Kidney tubule cell (primary cell): ENCODE data around the gene NIT2.
"Not testable (repeated sequence)": the region's sequence is repeated elsewhere in the genome, so short reads cannot be mapped to it uniquely, and the experiment has no call there.

ENCODE experiments used
- DNase-seq: peaks from one replicate; pipeline ENCODE4 v3.0.0-alpha.2; 2018; ENCODE audit warnings: low spot score

Gene NIT2, protein sequence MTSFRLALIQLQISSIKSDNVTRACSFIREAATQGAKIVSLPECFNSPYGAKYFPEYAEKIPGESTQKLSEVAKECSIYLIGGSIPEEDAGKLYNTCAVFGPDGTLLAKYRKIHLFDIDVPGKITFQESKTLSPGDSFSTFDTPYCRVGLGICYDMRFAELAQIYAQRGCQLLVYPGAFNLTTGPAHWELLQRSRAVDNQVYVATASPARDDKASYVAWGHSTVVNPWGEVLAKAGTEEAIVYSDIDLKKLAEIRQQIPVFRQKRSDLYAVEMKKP

DNA sequence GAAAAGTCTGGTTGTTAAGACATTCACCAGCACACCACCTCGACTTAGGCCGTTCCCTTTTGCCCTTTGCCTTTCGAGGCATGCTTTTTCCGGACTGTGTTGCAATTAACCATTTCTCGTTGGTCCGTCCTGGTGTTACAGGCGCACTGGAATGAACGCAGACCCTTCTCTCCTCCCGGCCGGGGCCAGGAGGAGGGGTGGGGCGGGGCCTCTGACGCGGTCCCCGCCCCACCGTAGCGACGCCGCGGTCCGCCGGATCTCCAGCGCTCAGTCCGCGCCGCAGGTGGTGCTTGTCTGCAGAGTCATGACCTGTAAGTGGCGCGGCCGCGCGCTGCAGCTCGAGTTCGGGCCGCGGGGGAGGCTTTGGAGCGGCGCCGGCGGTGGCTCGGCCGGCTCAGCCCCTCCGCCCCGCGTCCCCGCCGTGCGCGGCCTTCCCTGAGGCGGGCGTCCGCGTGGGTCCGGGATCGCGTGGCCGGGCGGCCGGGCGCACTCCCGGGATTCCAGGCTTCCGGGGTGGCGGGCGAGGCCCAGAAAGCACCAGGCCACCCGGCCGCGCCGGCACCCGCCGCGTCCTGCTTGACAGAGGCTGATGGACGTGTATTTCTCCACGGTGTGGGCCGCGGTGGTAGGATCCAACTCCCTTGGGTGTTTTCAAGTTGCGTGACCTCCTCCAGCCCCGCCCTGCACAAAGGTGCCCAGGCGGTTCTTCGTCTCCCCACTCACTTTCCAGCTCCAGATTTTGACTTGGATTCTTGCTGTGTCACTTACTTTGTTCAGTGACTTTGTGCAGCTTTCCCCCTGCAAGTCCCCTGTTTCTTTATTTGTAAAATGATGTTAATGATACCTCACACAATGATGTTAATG is at the start of gene NIT2:
TSS of gene NIT2 (plus strand) at position 270 of the 864 bp plus-strand sequence. CDS start at position 305, 35 bp downstream.
- peak; percentile 90 for DNase-seq

DNA sequence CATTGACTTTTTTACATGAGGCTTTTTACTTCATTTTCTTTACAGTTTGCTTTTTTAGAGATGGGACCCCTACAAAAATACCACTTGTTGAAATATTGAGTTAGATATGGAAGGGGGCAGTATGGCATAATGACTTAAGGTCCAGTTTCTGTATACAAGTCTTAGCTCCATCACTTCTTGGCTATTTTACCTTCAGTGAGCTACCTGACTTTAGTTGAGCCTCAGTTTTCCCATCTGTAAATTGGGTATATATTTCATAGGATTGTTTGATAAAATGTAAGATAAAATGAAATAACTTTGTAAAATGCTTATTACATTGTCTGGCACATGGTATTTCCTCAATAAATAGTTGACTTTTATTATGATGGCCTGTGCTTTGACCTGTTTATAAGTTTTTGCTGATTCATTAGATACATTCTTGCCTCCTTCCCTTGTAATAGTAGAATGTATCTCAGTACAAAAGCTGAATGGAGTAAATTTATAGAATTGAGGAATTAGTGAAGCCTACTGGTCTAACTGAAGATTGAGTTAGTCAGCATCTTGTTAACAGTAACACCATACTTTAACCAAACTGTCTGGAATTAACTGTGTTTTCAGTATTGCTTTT is 46.2 kb upstream of the NIT2 start:
- no peak for DNase-seq

DNA sequence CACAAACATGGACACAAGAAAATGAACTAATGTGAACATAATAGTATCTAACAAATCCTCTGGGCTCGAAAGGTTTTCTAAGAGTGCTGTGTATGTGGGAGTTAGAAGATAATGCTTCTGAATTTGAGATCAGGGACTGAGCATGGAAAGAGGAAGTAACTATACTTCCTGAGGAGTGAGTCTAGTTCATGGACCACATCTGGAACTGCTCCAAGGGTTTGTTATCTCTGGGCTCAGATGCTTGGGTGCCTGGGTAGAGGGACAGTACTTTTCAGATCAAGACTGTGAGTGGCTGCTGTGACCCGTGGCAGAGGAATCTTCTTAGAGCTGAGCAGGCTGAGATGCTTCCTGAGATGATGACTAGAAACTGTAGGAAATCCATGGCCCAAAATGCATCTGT is 45.2 kb upstream of the NIT2 start:
- peak; percentile 37 for DNase-seq

DNA sequence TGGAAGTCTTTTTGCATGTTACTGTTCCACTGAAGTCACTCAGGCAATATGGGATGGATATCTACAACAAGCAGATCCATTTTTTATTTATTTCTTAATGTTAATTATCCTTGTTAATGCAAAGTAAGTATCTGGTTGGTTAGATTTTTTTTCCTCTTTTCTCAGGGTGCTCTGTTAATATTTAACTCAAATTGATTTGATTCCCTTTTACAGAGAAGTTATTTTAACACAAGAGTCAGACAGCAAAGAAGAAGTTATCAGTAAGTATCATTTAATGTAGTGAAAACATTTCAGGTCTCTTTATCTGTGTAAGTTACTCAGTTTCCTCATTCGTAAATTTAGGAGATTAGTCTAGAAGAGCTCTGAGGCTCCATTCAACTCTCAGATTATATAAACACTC is 39.5 kb upstream of the NIT2 start:
- no peak for DNase-seq

DNA sequence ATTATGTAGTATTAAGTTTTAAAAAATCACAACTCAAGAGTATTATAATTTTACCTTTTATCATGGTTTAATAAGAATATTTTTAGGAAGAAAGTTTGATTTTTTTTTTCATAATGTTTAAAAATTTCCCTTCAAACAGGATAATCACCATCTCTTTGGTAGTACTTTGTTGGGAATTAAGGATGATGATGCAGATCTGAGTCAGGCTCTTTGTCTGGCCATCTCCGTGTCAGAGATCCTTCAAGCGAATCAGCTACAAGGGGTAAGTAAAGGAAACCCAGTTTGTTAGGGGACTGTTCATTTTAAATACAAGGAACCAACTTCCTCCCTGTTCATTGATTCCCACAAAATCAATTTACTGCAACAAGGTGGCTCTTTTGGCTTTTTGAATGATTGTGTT is 36.8 kb upstream of the NIT2 start:
- DNase-seq: peak; percentile 79

DNA sequence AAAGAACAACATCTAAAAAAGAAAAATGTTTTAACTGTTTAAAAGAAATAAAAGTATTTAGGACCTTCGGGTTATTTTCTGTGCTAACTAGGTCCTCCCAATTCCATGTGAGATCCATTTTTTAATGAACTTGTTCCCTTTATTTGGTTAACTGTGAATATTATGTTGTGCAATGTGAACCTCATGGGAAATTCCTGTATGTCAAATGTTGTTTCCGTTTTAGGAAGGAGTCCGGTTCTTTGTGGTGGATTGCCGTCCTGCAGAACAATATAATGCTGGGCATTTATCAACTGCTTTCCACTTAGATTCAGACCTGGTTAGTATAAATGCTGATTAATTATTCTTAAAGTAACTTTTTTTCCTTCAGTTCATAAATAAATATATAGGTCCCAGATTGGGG is 35.5 kb upstream of the NIT2 start:
- no peak for DNase-seq

DNA sequence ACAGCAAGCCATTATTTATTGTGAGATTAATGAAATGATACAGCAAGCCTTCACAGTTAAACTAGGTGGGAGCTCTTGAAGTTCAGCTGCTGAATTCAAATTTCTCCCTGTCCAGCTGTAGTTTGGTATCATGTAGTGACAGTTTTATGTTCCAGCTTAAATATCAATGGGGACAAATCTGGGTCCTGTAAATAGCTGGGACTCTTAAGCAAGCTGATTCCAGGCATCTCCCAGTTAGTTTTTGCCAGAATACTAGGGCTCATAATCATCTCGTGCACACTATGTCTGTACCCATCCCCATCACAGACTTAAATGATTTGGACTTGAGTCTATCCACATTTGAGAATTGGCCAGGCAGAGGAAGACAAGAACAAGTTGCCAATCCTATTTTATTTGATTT is 27.9 kb upstream of the NIT2 start:
- DNase-seq: no peak

DNA sequence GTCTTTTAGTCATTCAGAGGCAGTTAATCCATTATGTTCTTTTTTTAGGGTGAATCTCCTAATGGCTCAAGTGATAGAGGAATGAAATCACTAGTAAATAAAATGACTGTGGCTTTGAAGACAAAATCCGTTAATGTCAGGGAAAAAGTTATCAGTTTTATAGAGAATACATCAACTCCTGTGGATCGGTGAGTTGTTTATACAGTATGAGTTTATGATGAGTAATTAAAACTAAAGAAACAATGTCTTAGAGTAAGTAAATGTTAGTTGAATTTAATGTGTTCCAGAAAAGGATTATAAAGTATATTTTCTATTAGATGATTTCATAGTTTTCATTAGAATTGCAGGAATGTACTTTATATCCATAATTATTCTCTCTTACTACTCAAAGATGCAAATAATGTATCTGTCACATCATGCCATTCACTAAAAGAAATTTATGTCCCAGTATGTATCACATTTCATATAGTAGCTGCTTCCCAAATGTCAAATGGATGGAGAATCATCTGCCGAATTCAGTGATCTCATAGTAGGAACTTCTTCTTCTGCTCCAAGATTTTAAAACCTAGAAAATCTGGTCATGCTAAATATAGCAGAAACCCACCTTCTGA is 24.1 kb upstream of the NIT2 start:
- DNase-seq: no peak

DNA sequence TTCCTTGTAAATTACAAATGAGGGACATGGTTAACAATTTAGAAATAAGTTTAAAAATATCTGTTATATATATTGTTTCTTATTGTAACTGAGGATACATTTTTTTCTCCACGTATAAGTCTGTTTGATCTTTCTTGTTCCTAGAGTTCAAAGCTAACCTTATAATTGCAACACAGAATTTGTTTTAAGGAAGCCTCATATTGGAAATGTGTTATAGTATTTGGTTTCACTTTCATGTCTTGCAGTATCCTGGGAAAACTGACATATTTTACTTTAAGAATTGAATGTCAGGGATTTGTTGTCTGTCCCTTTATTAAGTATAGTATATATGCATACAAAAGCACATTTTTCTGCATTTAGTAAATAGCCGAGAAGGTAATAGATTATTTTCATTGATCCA is 23.5 kb upstream of the NIT2 start:
- no peak for DNase-seq

DNA sequence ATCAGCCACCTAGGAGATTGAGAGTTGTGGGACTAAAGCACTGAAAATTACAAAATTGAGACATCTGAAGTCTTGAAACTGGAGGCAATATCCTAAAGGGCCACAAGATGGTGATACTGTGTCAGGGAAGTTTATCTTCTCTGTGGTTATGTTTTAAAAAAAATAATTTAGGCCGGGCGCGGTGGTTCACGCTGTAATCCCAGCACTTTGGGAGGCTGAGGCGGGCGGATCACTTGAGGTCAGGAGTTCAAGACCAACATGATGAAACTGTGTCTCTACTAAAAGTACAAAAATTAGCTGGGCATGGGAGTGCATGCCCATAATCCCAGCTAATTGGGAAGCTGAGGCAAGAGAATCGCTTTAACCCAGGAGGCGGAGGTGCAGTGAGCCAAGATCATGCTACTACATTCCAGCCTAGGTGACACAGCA is 17.9 kb upstream of the NIT2 start:
- DNase-seq: peak; percentile 64

DNA sequence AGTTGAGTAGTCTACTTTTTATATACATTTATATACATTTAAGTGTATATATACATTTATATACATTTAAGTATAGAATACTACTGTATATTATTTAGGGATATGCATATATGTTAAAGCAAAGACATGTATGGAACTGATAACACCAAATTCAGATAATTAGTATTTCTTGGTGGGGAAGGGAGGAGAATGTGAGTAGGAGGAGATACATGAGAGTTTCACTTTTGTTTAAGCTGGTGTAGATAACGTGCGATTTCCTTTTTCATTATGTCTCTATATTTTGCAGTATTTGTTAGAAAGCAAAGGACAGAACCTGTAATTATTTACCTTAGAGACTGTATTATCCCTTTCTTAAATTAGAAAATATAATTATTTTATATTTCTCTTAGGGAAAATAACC is 16.6 kb upstream of the NIT2 start:
- DNase-seq: no peak

DNA sequence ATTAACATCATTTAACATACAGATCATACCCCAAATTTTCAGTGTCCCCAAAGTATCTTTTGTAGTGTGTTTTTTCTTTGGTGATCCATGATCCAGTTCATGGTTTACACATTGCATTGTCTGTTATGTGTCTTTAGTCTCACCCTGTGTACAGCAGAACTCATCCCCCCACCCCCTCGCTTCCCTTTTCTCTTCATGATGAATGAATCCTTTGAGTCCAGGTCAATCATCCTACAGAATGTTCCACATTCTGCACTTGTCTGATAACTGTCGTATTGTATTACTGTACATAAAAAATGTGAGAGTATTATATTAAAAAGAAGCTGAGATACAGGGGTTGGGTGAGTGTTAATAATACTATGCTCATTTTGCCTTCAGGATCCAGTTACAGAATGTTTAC is 14.6 kb upstream of the NIT2 start:
- no peak for DNase-seq

DNA sequence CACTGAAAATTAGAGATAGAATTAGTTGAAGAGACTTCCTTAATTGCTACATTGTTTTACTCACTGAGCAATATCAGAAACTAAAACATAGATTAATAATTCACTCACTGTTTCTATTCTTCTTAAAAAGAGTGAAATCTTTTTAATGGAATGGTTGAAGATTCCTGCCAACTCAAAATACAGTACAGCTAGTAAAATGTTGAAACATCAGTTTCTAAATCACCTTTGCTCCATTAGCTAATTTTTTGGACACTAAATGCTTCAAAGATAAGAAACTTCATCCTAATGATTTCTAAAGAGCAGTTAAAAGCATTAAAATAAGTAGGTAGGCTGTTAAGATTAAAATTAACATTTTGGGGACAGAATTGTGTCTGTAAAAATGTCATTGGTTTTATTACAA is 10.5 kb upstream of the NIT2 start:
- DNase-seq: no peak

DNA sequence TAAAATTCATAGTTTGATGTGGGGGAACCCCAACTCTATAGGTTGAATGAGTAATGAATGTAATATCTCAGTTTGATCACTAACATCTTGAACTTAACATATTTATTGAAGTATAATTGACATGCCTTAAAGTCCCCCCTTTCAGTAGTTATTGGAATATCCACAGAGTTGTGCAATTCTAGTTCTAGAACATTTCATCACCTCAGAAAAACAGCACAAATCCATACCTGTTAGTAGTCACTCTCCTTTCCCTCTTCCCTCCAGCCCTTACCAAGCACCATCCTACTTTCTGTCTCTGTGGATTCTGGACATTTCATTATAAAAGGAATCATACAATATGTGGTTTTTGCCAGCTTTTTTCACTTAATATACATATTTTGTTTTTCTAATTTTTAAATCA is 8.7 kb upstream of the NIT2 start:
- DNase-seq: no peak

DNA sequence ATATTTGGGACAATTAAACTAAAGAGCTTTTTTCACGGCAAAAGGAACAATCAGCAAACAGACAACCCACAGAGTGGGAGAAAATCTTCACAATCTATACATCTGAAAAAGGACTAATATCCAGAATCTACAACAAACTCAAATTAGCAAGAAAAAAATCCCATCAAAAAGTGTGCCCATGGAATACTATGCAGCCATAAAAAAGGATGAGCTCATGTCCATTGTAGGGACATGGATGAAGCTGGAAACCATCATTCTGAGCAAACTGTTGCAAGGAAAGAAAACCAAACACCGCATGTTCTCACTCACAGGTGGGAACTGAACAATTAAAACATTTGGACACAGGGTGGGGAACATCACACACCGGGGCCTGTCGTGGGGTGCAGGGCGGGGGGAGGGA is 7.2 kb upstream of the NIT2 start:
- not testable (repeated sequence) for DNase-seq

DNA sequence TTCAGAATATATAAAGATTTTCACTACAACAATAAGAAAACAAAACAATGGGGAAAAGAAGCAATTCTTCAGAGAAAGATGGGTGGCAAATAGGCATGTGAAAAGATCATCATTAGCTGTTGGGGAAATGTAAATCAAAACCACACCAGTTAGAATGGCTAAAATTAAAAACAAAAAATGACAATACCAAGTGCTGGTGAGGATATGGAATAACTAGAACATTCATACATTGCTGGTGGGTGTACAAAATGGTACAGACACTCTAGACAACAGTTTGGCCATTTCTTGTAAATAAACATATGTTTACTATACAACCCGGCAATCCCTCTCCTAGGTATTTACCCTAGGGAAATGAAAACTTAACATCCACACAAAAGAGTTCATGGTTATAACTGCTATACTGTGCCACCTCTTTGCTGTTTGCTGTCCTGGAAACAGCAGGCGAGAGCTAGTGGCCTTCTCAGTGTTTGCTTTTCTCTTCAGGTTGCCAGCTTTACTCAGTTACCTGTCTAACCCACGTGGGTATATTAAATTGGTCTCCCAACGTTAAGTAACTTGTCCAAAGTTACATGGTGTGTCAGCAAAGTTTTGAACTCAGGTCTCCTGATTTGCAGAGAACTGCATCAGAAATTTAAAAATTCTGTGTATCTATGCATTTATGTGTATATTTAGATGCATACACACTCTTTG is 4.6 kb upstream of the NIT2 start:
- DNase-seq: no peak

DNA sequence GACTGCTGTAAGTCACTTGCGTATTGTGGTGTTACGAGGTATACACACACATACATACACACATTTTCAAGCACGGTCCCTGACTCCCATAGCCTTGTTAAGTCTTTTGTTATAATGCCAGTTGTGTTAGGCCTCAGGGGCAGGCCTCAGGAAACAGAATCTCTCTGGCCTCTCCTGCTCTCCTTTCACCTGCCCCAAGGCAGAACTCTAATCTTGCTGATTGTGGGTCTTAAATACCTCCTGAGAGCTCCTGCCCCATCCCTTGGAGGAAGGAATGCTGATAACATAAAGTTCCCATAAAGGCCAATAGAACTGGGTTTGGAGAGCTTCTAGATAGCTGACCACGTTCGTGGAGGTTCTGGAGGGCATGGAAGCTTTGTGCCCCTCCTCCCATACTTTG is 3.9 kb upstream of the NIT2 start:
- no peak for DNase-seq

DNA sequence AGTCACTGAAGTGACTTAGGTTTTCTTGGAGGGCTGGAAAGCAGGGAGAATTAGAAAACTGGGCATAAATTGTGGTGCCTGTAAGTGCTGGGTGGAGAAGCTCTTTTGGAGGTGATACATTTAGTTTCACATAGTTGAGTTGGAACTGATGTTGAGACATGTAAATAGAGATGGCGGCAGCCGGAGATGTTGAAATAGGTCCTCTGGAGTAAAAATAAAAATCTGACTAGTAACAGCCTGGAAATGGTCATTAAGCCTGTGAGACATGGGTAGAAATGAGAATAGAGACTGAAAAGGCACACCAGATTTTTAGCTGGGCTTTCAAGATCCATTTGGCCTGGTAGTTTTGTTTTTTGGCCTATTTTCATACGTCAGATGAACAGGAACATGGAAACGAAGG is 2.9 kb upstream of the NIT2 start:
- DNase-seq: no peak

DNA sequence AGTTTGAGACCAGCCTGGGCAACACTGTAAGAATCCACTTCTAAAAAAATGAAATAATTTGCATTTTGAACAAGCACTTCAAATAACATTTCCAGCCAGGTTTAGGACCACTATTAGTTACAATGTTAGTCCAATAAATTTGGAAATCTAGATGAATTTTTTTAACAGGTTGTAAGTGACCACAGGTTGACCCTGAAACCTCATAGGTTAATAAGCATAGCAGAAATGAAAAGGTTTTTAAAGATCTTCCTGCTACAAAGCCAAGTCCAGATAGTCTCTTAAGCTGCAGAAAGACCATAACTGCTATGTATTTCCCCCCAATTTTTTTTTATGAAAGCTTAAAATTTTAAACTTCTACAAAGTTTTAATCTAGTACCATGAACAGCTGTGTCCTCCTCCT is 1.5 kb upstream of the NIT2 start:
- no peak for DNase-seq

DNA sequence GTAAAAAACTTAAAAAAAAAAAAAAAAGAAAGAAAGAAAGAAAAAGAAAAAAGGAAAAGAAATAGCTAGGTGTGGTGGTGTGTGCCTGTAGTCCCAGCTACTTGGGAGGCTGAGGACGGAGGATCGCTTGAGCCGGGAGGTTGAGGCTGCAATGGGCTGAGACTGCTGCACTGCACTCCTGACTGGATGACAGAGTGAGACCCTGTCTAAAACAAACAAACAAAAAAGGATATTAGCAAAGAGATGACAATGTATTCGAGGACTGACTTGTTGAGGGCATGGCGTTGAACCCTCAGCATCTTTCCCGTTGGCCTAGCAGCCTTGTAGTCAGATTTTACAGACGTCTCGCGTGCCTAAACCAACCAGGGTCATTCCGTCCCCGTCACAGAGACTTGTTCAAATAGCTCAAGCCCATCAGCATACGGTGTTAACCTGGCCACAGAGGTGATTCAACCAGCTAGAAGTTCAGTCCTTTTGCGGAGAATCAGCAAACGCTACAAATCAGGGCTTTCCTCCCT is 528 bp upstream of the NIT2 start:
- DNase-seq: no peak

DNA sequence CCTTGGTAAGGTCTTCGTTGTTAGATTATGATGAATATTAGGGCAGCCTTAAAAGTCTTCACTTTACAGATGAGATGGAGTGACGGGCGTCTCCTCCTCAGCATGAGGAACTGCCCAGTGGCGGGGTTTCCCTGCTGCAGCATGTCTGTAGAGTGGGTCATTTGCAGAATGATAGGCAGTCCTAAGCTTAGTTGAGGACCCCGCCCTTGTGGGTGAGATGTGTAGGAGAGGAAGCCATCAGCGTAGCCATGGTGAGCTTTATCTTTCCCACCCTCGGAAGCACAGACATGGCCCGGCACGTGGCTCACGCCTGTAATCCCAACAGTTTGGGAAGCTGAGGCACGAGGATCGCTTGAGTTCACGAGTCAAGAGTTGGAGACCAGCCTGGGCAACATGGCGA is 877 bp downstream of the NIT2 start:
- DNase-seq: peak; percentile 70

DNA sequence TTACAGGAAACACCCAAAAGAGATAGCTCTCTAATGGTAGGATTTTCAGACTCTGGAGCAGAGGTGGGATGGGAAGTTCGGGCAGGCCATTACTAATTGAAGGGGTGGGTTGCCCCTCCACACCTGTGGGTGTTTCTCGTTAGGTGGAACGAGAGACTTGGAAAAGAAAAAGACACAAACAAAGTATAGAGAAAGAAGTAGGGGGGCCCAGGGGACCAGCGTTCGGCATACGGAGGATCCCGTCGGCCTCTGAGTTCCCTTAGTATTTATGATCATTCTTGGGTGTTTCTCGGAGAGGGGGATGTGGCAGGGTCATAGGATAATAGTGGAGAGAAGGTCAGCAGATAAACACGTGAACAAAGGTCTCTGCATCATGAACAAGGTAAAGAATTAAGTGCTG is 1.7 kb downstream of the NIT2 start:
- not testable (repeated sequence) for DNase-seq
